HEK293 (cell line): ENCODE data around the gene SNX10.

Source experiments
- CTCF ChIA-PET: fragments of 350-600 bp; formaldehyde crosslinking; extraction: SDS; loops from one replicate; lab custom pipeline; 2021; ENCODE audit warnings: antibody characterized with exemption; lab: Yijun Ruan, JAX
- POLR2A ChIA-PET: fragments of 300-600 bp; formaldehyde crosslinking; extraction: SDS; loops from one replicate; lab custom pipeline; 2020; ENCODE audit warnings: antibody characterized with exemption, inconsistent platforms; lab: Yijun Ruan, JAX
- H3K27ac ChIP-seq: fragments of 200-500 bp; sonication (Bioruptor generic); 2 replicates; pipeline ENCODE4 v1.5.1; 2014; ENCODE audit warnings: low read depth, low read length, control low read depth, inconsistent platforms; ENCODE audit errors: extremely low read depth
- H3K36me3 ChIP-seq, 2 experiments: fragments of 200-500 bp in 1 of 2; sonication (Bioruptor generic) in 1 of 2; 1 replicate in 1 of 2; 2 replicates in 1 of 2; pipeline ENCODE4 v1.5.1; 2014 to 2017; ENCODE audit warnings: inconsistent platforms in 2 of 2, low read length in 2 of 2; ENCODE audit not compliant: control insufficient read depth in 2 of 2, insufficient read depth in 1 of 2
- H3K4me1 ChIP-seq: fragments of 200-500 bp; sonication (Bioruptor generic); 2 replicates; pipeline ENCODE4 v1.5.1; 2014; ENCODE audit warnings: mild to moderate bottlenecking, low read length, inconsistent platforms; ENCODE audit not compliant: control insufficient read depth, insufficient read depth
- H3K4me3 ChIP-seq: 2 replicates; pipeline ENCODE4 v1.5.1; 2011; ENCODE audit warnings: low read depth, mild to moderate bottlenecking, control low read depth, low read length, moderate library complexity
- H3K9me3 ChIP-seq: fragments of 200-500 bp; sonication (Bioruptor generic); 2 replicates; pipeline ENCODE4 v1.5.1; 2014; ENCODE audit warnings: low read depth, low read length, inconsistent platforms; ENCODE audit not compliant: control insufficient read depth, insufficient read depth
- BCL11B ChIP-seq: fragments of 450-650 bp; formaldehyde crosslinking; IDR thresholded peaks from 2 replicates; pipeline ENCODE4 v1.5.1; 2016; ENCODE audit warnings: low read depth, missing biosample characterization, missing genetic modification characterization
- EGR2 ChIP-seq: fragments of 450-650 bp; formaldehyde crosslinking; IDR thresholded peaks from 2 replicates; pipeline ENCODE4 v1.5.1; 2016; ENCODE audit warnings: low read depth, missing biosample characterization, missing genetic modification characterization
- GFI1B ChIP-seq: fragments of 450-650 bp; formaldehyde crosslinking; IDR thresholded peaks from 2 replicates; pipeline ENCODE4 v1.5.1; 2016; ENCODE audit warnings: missing biosample characterization, missing genetic modification characterization
- HIC1 ChIP-seq: fragments of 450-650 bp; formaldehyde crosslinking; IDR thresholded peaks from 2 replicates; pipeline ENCODE4 v1.5.1; 2016; ENCODE audit warnings: missing biosample characterization, missing genetic modification characterization
- OVOL3 ChIP-seq: fragments of 450-650 bp; formaldehyde crosslinking; IDR thresholded peaks from 2 replicates; pipeline ENCODE4 v1.5.1; 2016; ENCODE audit warnings: missing biosample characterization, missing genetic modification characterization
- PATZ1 ChIP-seq: fragments of 450-650 bp; formaldehyde crosslinking; IDR thresholded peaks from 2 replicates; pipeline ENCODE4 v1.5.1; 2016; ENCODE audit warnings: missing biosample characterization, missing genetic modification characterization
- REST ChIP-seq: fragments of 450-650 bp; formaldehyde crosslinking; IDR thresholded peaks from 2 replicates; pipeline ENCODE4 v1.5.1; 2016; ENCODE audit warnings: missing biosample characterization, missing genetic modification characterization
- SALL2 ChIP-seq: fragments of 450-650 bp; formaldehyde crosslinking; IDR thresholded peaks from 2 replicates; pipeline ENCODE4 v1.5.0; 2017; ENCODE audit warnings: missing biosample characterization, mild to moderate bottlenecking, missing genetic modification characterization, borderline replicate concordance
- SP7 ChIP-seq: fragments of 450-650 bp; formaldehyde crosslinking; IDR thresholded peaks from 2 replicates; pipeline ENCODE4 v1.5.1; 2016; ENCODE audit warnings: missing biosample characterization, missing genetic modification characterization
- ZBTB7A ChIP-seq: fragments of 450-650 bp; formaldehyde crosslinking; IDR thresholded peaks from 2 replicates; pipeline ENCODE4 v1.5.1; 2016; ENCODE audit warnings: low read depth, missing biosample characterization, missing genetic modification characterization
- ZNF133 ChIP-seq: fragments of 450-650 bp; formaldehyde crosslinking; IDR thresholded peaks from 2 replicates; pipeline ENCODE4 v1.5.1; 2016; ENCODE audit warnings: missing biosample characterization, missing genetic modification characterization
- ZNF16 ChIP-seq: fragments of 450-650 bp; formaldehyde crosslinking; IDR thresholded peaks from 2 replicates; pipeline ENCODE4 v1.5.1; 2016; ENCODE audit warnings: low read depth, missing biosample characterization, missing genetic modification characterization
- ZNF571 ChIP-seq: fragments of 450-650 bp; formaldehyde crosslinking; IDR thresholded peaks from 2 replicates; pipeline ENCODE4 v1.5.0; 2017; ENCODE audit warnings: missing biosample characterization, missing genetic modification characterization
- ZNF629 ChIP-seq: fragments of 450-650 bp; formaldehyde crosslinking; IDR thresholded peaks from 2 replicates; pipeline ENCODE4 v1.5.1; 2017; ENCODE audit warnings: missing biosample characterization, missing genetic modification characterization
- ZSCAN30 ChIP-seq: fragments of 450-650 bp; IDR thresholded peaks from 2 replicates; pipeline ENCODE4 v1.5.1; 2018; ENCODE audit warnings: missing biosample characterization, mild to moderate bottlenecking, missing genetic modification characterization, moderate library complexity
- TF ChIP-seq, protein P1 (sequence below): fragments of 450-650 bp; formaldehyde crosslinking; IDR thresholded peaks from 2 replicates; pipeline ENCODE4 v1.5.1; 2016; ENCODE audit warnings: missing biosample characterization, missing genetic modification characterization
- TF ChIP-seq, protein P2 (sequence below): fragments of 450-650 bp; formaldehyde crosslinking; IDR thresholded peaks from 2 replicates; pipeline ENCODE4 v1.5.1; 2016; ENCODE audit warnings: missing biosample characterization, missing genetic modification characterization
- TF ChIP-seq, protein P3 (sequence below): fragments of 450-650 bp; formaldehyde crosslinking; IDR thresholded peaks from 2 replicates; pipeline ENCODE4 v1.5.1; 2016; ENCODE audit warnings: missing biosample characterization, missing genetic modification characterization
- TF ChIP-seq, protein P4 (sequence below): IDR thresholded peaks from 2 replicates; pipeline ENCODE4 v1.6.1; 2011; ENCODE audit warnings: mild to moderate bottlenecking, low read depth, low read length, borderline replicate concordance

Gene SNX10

GRCh38 chr7:26406433-26406832 is 114.8 kb downstream of the SNX10 start:
- POLR2A ChIA-PET: no interaction called here
- Histone ChIP-seq H3K9me3 (no peaks in the 10 kb centered on the region), H3K4me1 (no peaks in the 10 kb centered on the region), H3K27ac (no peak overlapping the region), H3K36me3 (no peaks in the 10 kb centered on the region), H3K4me3 (no peak overlapping the region)
- CTCF ChIA-PET: interaction anchor here (0.6 to 1.5 kb wide), 4 partner anchors 11 to 277 kb away, joined by 3 to 4 read pairs (median 4); no protein-coding TSS in a partner anchor
- TF ChIP-seq ZSCAN30: no peak
- TF ChIP-seq ZNF133 (tag by site-specific recombination): no peak
- TF ChIP-seq, protein P1, sequence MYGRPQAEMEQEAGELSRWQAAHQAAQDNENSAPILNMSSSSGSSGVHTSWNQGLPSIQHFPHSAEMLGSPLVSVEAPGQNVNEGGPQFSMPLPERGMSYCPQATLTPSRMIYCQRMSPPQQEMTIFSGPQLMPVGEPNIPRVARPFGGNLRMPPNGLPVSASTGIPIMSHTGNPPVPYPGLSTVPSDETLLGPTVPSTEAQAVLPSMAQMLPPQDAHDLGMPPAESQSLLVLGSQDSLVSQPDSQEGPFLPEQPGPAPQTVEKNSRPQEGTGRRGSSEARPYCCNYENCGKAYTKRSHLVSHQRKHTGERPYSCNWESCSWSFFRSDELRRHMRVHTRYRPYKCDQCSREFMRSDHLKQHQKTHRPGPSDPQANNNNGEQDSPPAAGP (tag by site-specific recombination): no peak
- TF ChIP-seq BCL11B (tag by site-specific recombination): no peak
- no peak for TF ChIP-seq EGR2 (tag by site-specific recombination)
- TF ChIP-seq HIC1 (tag by site-specific recombination): no peak

DNA sequence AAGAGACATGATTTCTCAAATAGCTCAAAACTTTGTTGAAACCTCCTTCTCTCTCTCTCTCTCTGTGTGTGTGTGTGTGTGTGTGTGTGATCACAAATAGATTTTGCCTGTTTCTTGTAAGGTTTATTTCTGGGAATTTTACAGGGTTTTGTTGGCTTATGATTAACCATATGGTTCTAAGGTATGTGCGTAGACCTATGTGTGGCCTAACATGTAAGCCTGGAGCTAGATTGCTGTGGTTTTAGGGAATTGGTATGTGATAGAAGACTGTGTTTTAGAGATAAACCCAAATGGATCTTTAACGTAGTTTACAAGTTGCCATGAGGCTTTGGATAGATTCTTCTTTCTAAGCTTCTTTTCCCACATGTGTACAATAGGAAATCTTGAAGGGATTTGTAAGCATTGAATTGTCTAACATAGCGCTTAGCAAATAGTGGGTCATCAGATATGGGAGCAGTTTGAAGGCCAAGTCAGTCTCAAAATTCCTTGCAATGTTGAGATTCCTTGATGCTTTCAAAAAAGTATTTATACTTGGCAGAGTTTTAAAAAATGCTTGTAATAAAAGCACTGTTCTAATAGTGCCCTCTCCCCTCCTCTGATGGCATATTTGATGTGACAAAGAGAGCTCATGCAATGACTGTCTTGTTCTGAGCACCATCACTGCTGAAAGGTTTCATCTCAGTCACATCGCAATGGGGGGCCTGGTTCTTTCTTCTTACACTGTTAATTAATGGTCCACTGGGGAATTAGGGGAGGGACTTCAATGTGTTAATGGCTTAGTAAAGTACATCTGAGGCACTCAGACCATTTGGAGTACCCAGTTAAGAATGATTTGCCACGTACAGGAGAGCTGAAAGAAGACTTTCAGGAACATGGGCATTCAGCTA is 118.2 kb downstream of the SNX10 start:
- CTCF ChIA-PET: interaction anchor here (0.6 to 1.6 kb wide), 2 partner anchors 13 to 1660 kb away, joined by 3 to 5 read pairs; no protein-coding TSS in a partner anchor
- POLR2A ChIA-PET: interaction anchor here (0.7 to 1.6 kb wide), 3 partner anchors 10 to 554 kb away, joined by 3 to 4 read pairs (median 3); no protein-coding TSS in a partner anchor
- Histone ChIP-seq H3K4me1 (peaks cover 10% of the 10 kb centered on the region), H3K4me3 (no peak overlapping the region), H3K36me3 (no peaks in the 10 kb centered on the region), H3K9me3 (no peaks in the 10 kb centered on the region), H3K27ac (no peak overlapping the region)
- TF ChIP-seq SP7: no peak
- TF ChIP-seq, protein P2, sequence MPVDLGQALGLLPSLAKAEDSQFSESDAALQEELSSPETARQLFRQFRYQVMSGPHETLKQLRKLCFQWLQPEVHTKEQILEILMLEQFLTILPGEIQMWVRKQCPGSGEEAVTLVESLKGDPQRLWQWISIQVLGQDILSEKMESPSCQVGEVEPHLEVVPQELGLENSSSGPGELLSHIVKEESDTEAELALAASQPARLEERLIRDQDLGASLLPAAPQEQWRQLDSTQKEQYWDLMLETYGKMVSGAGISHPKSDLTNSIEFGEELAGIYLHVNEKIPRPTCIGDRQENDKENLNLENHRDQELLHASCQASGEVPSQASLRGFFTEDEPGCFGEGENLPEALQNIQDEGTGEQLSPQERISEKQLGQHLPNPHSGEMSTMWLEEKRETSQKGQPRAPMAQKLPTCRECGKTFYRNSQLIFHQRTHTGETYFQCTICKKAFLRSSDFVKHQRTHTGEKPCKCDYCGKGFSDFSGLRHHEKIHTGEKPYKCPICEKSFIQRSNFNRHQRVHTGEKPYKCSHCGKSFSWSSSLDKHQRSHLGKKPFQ: no peak
- TF ChIP-seq ZBTB7A (tag by site-specific recombination): no peak
- no peak for TF ChIP-seq PATZ1
- TF ChIP-seq ZNF571: no peak
- no peak for TF ChIP-seq ZNF16 (tag by site-specific recombination)
- TF ChIP-seq, protein P3, sequence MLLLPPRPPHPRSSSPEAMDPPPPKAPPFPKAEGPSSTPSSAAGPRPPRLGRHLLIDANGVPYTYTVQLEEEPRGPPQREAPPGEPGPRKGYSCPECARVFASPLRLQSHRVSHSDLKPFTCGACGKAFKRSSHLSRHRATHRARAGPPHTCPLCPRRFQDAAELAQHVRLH: no peak
- no peak for TF ChIP-seq OVOL3 (tag by site-specific recombination)
- TF ChIP-seq EGR2 (tag by site-specific recombination): no peak
- no peak for TF ChIP-seq REST (tag by site-specific recombination)
- TF ChIP-seq ZNF629 (tag by site-specific recombination): no peak
- TF ChIP-seq, protein P4, sequence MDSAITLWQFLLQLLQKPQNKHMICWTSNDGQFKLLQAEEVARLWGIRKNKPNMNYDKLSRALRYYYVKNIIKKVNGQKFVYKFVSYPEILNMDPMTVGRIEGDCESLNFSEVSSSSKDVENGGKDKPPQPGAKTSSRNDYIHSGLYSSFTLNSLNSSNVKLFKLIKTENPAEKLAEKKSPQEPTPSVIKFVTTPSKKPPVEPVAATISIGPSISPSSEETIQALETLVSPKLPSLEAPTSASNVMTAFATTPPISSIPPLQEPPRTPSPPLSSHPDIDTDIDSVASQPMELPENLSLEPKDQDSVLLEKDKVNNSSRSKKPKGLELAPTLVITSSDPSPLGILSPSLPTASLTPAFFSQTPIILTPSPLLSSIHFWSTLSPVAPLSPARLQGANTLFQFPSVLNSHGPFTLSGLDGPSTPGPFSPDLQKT: no peak
- no peak for TF ChIP-seq SALL2 (tag by site-specific recombination)
- TF ChIP-seq GFI1B: no peak
